Measurements from ENCODE around the gene CLIC4.
"Not testable (repeated sequence)": the region's sequence is repeated elsewhere in the genome, so short reads cannot be mapped to it uniquely, and the experiment has no call there.

Gene CLIC4

DNA sequence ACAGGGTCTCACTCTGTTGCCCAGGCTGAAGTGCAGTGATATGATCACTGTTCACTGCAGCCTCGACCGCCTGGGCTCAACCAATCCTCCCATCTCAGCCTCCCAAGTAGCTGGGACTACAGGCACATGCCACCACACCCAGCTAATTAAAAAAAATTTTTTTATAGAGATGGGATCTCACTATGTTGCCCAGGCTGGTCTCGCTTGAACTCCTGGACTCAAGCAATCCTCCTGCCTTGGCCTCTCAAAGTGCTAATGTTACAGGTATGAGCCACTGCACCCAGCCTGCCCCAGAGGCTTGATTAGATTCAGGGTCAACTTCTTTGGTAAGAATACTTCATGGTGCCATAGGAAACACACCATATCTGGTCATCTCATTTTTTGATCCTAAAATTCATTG, 66.2 kb downstream of the CLIC4 start:
- DNase-seq (ENCODE audit: low read depth in 2 of 2), result not testable (repeated sequence)

- DNase-seq (ENCODE audit: low read depth in 2 of 2), result not testable (repeated sequence)
Measured at GRCh38 chr1:24820221-24820620, 75.0 kb downstream of the CLIC4 start.

GRCh38 chr1:24822887-24823286, 77.6 kb downstream of the CLIC4 start:
- DNase-seq (ENCODE audit: low read depth in 2 of 2), result no peak

DNA sequence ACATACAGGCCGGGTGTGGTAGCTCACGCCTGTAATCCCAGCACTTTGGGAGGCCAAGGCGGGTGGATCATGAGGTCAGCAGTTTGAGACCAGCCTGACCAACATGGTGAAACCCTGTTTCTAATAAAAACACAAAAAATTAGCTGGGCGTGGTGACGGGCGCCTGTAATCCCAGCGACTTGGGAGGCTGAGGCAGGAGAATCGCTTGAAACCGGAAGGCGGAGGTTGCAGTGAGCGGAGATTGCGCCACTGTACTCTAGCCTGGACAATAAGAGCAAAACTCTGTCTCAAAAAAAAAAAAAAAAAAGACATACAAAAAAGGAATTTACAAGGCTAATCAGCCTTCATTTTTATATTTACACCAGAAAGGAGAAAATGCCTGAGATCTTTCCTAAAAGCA, 78.2 kb downstream of the CLIC4 start:
- not testable (repeated sequence) for DNase-seq (ENCODE audit: low read depth in 2 of 2)

GRCh38 chr1:24825174-24825573, 79.9 kb downstream of the CLIC4 start:
- DNase-seq (ENCODE audit: low read depth in 2 of 2), result no peak

- DNase-seq (ENCODE audit: low read depth in 2 of 2), result no peak
Measured at GRCh38 chr1:24826510-24826909, 81.3 kb downstream of the CLIC4 start.

GRCh38 chr1:24827379-24828135, 82.3 kb downstream of the CLIC4 start:
- no peak for DNase-seq (ENCODE audit: low read depth in 2 of 2)

- no peak for DNase-seq (ENCODE audit: low read depth in 2 of 2)
Measured at GRCh38 chr1:24828183-24828886, 83.1 kb downstream of the CLIC4 start.

- no peak for DNase-seq (ENCODE audit: low read depth in 2 of 2)
Measured at GRCh38 chr1:24828887-24829192, 83.6 kb downstream of the CLIC4 start.

DNA sequence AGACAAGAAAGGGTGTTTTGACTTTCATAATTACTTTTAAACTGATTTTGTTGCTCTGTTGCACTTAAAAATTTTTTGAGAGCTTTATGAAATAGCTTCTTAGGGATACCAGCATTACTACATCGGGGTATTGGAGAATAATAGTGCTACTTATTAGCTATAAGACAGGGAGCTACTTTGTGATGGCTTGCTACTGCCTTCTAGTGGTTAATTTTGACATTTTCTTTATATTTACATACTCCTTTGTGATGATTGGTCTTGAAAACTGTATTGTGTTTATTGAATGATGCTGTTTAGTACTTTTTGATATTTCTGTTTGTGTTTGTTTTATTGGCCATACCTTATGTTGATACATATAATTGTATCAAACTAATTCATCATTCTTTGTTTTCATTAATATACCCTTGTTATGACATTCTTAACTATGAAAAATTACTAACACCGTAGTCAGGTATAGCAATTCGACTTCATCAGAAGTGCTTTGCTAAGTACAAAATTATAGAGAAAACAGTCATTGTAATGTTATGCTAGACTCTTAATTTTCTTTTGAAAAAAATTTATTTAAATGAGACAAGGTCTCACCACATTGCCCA, 85.5 kb downstream of the CLIC4 start:
- no peak for DNase-seq (ENCODE audit: low read depth in 2 of 2)

DNA sequence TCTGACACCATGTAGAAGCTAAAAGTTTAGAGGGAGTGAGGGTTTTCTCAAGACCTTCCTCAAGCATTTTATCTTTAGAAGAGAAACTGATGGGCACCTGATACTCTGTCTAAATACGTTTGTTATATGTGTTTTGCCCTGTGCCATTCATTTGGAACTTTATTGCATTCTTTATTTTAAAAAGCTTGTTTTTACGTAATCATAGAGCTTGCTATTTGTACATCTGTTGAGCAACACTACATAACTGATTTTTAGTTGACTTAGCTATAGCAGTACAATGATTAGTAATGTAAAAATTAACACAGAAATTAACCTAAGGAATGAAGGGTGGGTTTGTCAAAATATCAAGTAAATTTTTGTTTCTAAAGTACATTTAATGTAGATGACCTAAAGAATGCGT, 96.3 kb downstream of the CLIC4 start:
- DNase-seq (ENCODE audit: low read depth in 2 of 2), result no peak

DNA sequence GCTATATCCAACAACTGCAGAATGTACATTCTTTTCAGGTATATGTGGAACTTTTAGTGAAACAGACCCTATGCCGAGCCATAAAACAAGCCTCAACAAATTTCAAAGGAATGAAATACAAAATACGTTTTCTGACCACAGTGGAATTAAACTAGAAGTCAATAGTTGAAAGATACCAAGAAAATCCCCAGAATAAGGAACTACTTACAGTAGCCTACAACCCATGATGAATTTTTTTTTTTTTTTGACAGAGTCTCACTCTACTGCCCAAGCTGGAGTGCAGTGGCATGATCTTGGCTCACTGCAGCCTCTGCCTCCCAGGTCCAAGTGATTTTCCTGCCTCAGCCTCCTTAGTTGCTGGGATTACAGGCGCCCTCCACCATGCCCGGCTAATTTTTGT, 101.4 kb downstream of the CLIC4 start:
- DNase-seq (ENCODE audit: low read depth in 2 of 2), result no peak

DNA sequence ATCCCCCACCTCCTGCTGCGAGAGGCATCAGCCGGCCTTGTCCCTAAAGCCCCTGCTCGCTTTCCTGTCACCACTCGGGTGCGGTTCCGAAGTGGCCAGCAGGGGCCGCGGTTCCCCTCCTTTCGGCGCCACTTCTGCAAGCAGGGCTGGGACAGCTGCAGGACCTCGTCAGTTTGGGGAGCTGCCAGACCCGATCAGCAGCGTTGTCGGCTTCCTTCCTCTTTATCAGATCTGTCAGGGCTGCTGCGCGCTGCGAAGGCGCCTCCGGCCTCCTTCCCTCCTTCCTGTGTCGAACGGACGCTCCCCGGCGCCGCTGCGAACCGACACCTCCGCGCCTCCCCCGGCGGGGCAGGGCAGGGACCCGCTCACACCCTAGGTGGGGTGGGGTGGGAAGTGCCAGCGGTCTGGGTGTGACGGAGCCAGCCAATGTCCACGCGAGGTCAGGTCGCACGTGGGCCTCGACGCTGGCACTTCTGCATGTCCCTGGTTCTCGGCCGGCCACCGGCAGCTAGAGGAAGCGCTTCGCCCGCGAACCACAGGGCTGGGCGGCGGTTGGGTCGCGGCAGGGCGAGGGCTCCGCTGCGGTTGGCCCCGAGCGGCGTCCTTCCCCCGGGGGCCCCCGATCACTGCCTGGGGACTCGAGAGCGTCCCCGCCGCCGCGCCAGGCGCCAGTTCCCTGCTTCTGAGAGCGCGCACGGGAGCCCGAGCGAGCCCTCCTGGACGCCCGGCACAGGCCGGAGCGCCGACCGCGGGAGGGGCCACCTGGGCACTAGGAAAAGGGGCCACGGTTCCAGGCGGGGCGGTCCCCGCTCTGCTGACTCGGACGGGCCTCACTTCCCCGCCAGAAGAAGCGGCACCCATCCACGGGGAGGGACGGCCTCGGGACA, 103.0 kb downstream of the CLIC4 start:
- peak; percentile 84 to 86 for DNase-seq (ENCODE audit: low read depth in 2 of 2)

DNA sequence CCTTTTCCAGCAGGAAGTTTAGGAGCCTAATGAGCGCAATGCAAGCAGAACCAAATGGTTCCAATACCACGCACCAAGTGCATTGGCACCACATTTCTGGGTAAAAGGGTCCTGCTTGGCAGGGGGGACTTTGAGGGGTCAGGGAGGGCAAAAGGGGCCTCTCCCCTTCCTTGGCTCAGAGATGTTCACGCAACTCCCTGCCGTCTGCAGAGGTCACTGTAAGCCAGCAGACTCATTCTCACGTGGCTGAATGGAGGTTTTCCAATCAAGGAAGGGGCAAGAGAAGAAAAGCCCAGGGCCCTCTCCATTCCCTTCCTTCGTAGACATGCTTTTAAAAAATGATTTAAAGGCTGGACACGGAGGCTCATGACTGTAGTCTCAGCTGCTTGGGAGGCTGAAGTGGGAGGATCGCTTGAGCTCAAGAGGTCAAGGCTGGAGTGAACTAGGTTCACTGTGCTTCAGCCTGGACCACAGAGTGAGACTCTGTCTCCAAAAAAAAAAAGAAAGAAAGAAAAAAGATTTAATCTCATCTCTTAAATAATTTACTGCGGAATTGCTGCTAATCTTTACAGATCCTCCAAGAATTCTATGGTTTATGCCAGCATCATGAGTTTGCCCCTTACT, 104.5 kb downstream of the CLIC4 start:
- no peak for DNase-seq (ENCODE audit: low read depth in 2 of 2)

DNA sequence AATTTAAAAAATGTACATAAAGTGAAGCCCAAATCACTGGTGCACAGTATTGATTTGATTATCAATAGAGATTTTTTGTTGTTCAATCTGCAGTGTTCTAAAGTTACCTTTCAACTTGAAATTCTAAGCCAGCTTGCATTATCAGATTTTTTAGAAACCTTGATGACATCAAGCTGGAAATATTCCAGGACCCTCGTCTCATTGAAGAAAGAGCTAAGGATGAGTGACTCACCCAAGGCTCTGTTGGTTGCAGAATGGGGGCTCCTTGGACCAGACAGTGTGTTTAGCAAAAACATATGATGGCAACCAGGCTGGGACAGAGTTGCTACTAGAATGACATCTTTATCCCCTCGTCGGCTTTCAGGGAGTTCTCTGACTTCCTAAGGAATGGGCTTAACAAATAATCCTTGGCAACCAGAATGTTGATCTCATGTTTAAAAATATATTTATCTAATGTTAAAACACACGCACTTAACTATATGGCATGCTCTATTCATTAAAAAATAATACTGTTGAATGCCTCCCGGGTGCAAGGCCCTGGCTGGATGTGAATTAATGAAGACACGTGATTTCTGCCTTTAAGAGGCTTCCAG, 105.2 kb downstream of the CLIC4 start:
- DNase-seq (ENCODE audit: low read depth in 2 of 2), result no peak

GRCh38 chr1:24853649-24854048, 108.4 kb downstream of the CLIC4 start:
- no peak for DNase-seq (ENCODE audit: low read depth in 2 of 2)

GRCh38 chr1:24855474-24855873, 110.2 kb downstream of the CLIC4 start:
- no peak for DNase-seq (ENCODE audit: low read depth in 2 of 2)

DNA sequence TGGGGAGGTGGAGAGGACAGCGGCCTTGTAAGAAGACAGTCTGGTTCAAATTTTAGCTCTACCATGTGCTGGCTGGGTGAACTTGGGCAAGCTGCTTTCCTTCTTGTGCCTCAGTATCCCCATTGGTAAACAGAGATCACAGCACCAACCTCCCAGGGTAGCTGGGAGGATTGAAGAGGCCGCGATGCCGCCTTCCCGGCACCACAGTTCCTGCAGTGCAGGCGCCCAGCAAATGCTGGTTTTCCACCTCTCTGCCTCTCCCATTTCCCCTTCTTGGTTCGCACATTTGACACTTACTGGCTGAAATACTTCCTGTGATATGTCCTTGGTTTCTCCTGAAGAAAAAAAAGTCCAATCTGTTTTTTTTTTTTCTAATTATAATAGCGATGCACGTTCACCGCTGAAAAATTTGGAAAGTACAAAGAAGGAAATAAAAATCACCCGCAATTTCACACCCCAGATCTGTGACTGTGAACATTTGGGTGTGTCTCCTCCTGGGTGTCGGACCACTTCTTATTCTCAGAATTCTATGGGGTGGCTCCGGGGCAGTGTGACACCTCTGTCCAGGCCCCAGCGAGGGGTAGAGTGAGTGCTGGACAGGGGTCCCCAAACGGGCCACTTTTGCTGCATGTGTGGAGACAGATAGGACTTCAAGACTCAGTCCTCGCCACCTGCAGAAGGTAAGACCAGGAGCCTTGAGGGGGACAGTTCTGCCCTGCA, 111.7 kb downstream of the CLIC4 start:
- no peak for DNase-seq (ENCODE audit: low read depth in 2 of 2)

DNA sequence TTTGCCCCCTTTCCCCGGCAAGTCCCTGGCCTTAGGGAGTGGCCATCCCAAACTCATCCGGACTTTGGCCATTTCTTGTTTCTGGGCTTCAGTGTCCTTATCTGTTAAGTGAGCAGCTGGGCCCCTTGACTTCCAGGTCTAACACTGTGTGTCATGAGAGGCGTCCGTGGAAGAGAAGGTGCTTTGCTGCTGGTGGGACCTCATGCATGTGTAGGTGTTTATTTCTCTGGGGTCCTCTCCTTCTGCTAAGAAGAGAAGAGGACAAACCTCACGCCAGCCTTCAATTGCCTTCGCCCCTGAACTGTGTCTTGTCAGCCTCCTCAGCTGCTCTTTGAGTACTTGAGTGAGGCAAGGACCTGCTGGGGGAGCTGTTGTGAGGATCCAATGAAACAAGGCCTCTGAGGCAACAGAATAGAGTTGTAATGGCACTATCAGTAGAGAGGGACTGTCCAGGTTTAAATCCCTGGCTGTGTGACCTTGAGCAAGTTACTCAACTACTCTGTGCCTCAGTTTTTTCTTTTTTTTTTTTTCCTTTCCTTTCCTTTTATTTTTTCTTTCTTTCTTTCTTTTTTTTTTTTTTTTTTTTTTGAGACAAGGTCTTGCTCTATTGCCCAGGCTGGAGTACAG, 112.4 kb downstream of the CLIC4 start:
- DNase-seq (ENCODE audit: low read depth in 2 of 2), result no peak

- no peak for DNase-seq (ENCODE audit: low read depth in 2 of 2)
Measured at GRCh38 chr1:24858277-24858676, 113.0 kb downstream of the CLIC4 start.
